MM.1S (cell line): ENCODE data around the gene UBE2J2.

Source experiments
- EZH2 ChIP-seq: fragments of 300-600 bp; sonication (generic); optimal IDR thresholded peaks from 2 replicates; pipeline ENCODE3; 2017; ENCODE audit warnings: low read depth, mild to moderate bottlenecking, antibody characterized with exemption, low read length, mixed read lengths
- TF ChIP-seq, protein P1 (sequence below): fragments of 300-600 bp; sonication (generic); IDR thresholded peaks from 2 replicates; pipeline ENCODE4 v1.5.1; 2016; ENCODE audit warnings: antibody characterized with exemption, low read length, mixed read lengths

DNA sequence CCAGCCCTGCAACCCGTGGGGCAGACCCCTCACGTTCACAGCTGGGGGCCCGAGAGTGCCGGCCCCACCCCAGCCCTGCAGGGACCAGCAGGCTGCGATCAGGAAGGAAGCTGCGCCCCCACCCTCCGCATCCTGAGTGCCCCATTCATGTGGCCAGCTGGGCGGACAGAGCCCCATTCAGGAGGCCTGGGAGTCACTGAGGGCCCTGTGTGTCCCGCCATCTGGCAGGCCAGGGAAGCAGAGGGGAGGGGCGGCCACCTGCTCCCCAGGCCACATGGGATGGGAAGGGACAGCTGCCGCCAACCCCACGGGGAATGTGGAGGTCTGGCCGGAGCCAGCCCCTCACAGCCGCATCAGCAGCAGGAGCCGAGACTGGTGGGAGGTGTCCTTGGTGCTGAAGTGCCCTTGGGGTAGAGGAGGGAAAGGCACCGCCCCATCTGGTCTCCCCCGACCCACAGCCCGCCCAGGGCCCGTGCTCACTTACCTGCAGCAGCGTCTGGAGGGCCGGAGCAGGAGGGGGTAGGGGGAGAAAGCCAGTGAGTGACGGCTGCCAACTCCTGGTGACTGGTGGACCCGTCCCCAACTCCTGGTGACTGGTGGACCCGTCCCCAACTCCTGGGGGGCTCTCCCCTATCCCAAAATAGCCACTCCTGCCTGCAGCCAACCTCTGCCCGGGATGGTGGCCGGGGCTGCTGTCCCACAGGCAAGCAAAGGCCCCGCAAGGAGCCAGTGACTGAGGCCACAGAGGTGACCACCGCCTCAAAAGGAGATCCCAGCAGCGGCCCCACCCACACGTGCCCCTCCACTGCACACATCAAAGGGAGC is 25.4 kb upstream of the UBE2J2 start:
- TF ChIP-seq, protein P1, sequence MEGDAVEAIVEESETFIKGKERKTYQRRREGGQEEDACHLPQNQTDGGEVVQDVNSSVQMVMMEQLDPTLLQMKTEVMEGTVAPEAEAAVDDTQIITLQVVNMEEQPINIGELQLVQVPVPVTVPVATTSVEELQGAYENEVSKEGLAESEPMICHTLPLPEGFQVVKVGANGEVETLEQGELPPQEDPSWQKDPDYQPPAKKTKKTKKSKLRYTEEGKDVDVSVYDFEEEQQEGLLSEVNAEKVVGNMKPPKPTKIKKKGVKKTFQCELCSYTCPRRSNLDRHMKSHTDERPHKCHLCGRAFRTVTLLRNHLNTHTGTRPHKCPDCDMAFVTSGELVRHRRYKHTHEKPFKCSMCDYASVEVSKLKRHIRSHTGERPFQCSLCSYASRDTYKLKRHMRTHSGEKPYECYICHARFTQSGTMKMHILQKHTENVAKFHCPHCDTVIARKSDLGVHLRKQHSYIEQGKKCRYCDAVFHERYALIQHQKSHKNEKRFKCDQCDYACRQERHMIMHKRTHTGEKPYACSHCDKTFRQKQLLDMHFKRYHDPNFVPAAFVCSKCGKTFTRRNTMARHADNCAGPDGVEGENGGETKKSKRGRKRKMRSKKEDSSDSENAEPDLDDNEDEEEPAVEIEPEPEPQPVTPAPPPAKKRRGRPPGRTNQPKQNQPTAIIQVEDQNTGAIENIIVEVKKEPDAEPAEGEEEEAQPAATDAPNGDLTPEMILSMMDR: no peak
- no peak for TF ChIP-seq EZH2
